MM.1S (cell line): Measurements from ENCODE around the gene OPN3.

Experiments
- DNase-seq: peaks from one replicate; pipeline ENCODE4 v3.0.0-alpha.2; 2015
- H2AFZ ChIP-seq: fragments of 300-600 bp; sonication (generic); 2 replicates; pipeline ENCODE4 v1.6.0; 2016; ENCODE audit warnings: antibody characterized with exemption, low read length
- H3F3A ChIP-seq: fragments of 300-600 bp; sonication (generic); 2 replicates; pipeline ENCODE4 v1.6.1; 2016; ENCODE audit warnings: mild to moderate bottlenecking, antibody characterized with exemption, low read length, moderate library complexity, mixed read lengths; ENCODE audit not compliant: insufficient read depth
- H3K27ac ChIP-seq: fragments of 300-600 bp; sonication (generic); 2 replicates; pipeline ENCODE4 v1.5.1; 2016; ENCODE audit warnings: mild to moderate bottlenecking, low read length
- H3K27me3 ChIP-seq: fragments of 300-600 bp; sonication (generic); replicated peaks from 2 replicates; pipeline ENCODE4 v1.6.0; 2016; ENCODE audit warnings: low read length; ENCODE audit not compliant: insufficient read depth
- H3K36me3 ChIP-seq: fragments of 300-600 bp; sonication (generic); replicated peaks from 2 replicates; pipeline ENCODE4 v1.6.1; 2016; ENCODE audit warnings: mild to moderate bottlenecking, low read length, mixed read lengths; ENCODE audit not compliant: insufficient read depth
- H3K4me1 ChIP-seq: fragments of 300-600 bp; sonication (generic); 2 replicates; pipeline ENCODE4 v1.6.1; 2016; ENCODE audit warnings: low read length, mixed read lengths
- H3K4me2 ChIP-seq: fragments of 300-600 bp; sonication (generic); 2 replicates; pipeline ENCODE4 v1.6.0; 2016; ENCODE audit warnings: low read depth, low read length
- H3K4me3 ChIP-seq: fragments of 300-600 bp; sonication (generic); 2 replicates; pipeline ENCODE4 v1.5.1; 2016; ENCODE audit warnings: low read length, mixed read lengths
- H3K79me2 ChIP-seq: fragments of 300-600 bp; sonication (generic); 2 replicates; pipeline ENCODE4 v1.6.1; 2016; ENCODE audit warnings: mixed run types, low read length, mixed read lengths
- H3K9ac ChIP-seq: fragments of 300-600 bp; sonication (generic); 2 replicates; pipeline ENCODE4 v1.6.1; 2016; ENCODE audit warnings: low read length, mixed read lengths
- H3K9me2 ChIP-seq: fragments of 300-600 bp; sonication (generic); replicated peaks from 2 replicates; pipeline ENCODE4 v1.6.1; 2016; ENCODE audit warnings: mild to moderate bottlenecking, low read length, mixed read lengths; ENCODE audit not compliant: insufficient read depth
- H3K9me3 ChIP-seq: fragments of 300-600 bp; sonication (generic); replicated peaks from 2 replicates; pipeline ENCODE4 v1.6.1; 2016; ENCODE audit warnings: mild to moderate bottlenecking, low read length, mixed read lengths; ENCODE audit not compliant: insufficient read depth
- H4K20me1 ChIP-seq: fragments of 300-600 bp; sonication (generic); 2 replicates; pipeline ENCODE4 v1.6.1; 2016; ENCODE audit warnings: mild to moderate bottlenecking, low read length, moderate library complexity, mixed read lengths; ENCODE audit not compliant: insufficient read depth
- CTCF ChIP-seq: fragments of 300-600 bp; sonication (generic); IDR thresholded peaks from 2 replicates; pipeline ENCODE4 v1.5.1; 2016; ENCODE audit warnings: antibody characterized with exemption, low read length, mixed read lengths
- EZH2 ChIP-seq: fragments of 300-600 bp; sonication (generic); optimal IDR thresholded peaks from 2 replicates; pipeline ENCODE3; 2017; ENCODE audit warnings: low read depth, mild to moderate bottlenecking, antibody characterized with exemption, low read length, mixed read lengths
- EZH2phosphoT487 ChIP-seq: fragments of 300-600 bp; sonication (generic); IDR thresholded peaks from 2 replicates; pipeline ENCODE4 v1.6.1; 2018; ENCODE audit warnings: antibody characterized with exemption, low read length

OPN3 gene

GRCh38 chr1:241553886-241554592 lies 86.1 kb downstream of the OPN3 start:
- H3K27ac ChIP-seq, result no peak overlapping the region

GRCh38 chr1:241551759-241552638 lies 88.2 kb downstream of the OPN3 start:
- no peak overlapping the region for H3K4me2 ChIP-seq
- H3F3A ChIP-seq, result no peaks in the 10 kb centered on the region
- H3K27me3 ChIP-seq, result no peaks in the 10 kb centered on the region
- H3K9ac ChIP-seq, result no peak overlapping the region
- H2AFZ ChIP-seq, result no peak overlapping the region
- no peaks in the 10 kb centered on the region for H3K9me3 ChIP-seq
- no peaks in the 10 kb centered on the region for H4K20me1 ChIP-seq
- TF ChIP-seq EZH2phosphoT487, result no peak
- TF ChIP-seq CTCF, result no peak
- TF ChIP-seq EZH2, result no peak
- DNase-seq, result no peak
- no peaks in the 10 kb centered on the region for H3K4me1 ChIP-seq
- H3K4me3 ChIP-seq, result no peak overlapping the region
- H3K79me2 ChIP-seq, result no peaks in the 10 kb centered on the region
- no peaks in the 10 kb centered on the region for H3K36me3 ChIP-seq
- no peak overlapping the region for H3K27ac ChIP-seq
- H3K9me2 ChIP-seq, result no peaks in the 10 kb centered on the region

More at GRCh38 chr1:241553886-241554592, 86.1 kb downstream of the OPN3 start:
- Histone ChIP-seq H4K20me1 (no peaks in the 10 kb centered on the region), H2AFZ (no peak overlapping the region), H3K4me1 (no peaks in the 10 kb centered on the region), H3K9me2 (no peaks in the 10 kb centered on the region), H3K4me3 (no peak overlapping the region), H3F3A (no peaks in the 10 kb centered on the region), H3K9ac (no peak overlapping the region), H3K79me2 (no peaks in the 10 kb centered on the region), H3K27me3 (no peaks in the 10 kb centered on the region), H3K36me3 (no peaks in the 10 kb centered on the region), H3K9me3 (no peaks in the 10 kb centered on the region), H3K4me2 (no peak overlapping the region)
- no peak for TF ChIP-seq CTCF
- no peak for DNase-seq

- Histone ChIP-seq H3K36me3 (no peaks in the 10 kb centered on the region), H3K27me3 (no peaks in the 10 kb centered on the region), H3K4me2 (no peak overlapping the region), H4K20me1 (no peaks in the 10 kb centered on the region), H3K79me2 (no peaks in the 10 kb centered on the region), H3K9me3 (no peaks in the 10 kb centered on the region), H3K4me1 (no peaks in the 10 kb centered on the region), H3K4me3 (no peak overlapping the region), H2AFZ (no peak overlapping the region), H3K9ac (no peak overlapping the region), H3K9me2 (no peaks in the 10 kb centered on the region), H3K27ac (no peak overlapping the region), H3F3A (no peaks in the 10 kb centered on the region)
- TF ChIP-seq EZH2phosphoT487 (no peak), CTCF (no peak), EZH2 (no peak)
- no peak for DNase-seq
These were observed 89.9 kb downstream of the OPN3 start for GRCh38 chr1:241550318-241550717.
